Right lobe of liver (tissue), 6 donors: ENCODE data around the gene TIMM8A. TPM values are rescaled to one million over a fixed set of nuclear protein-coding genes. Genes with fewer than 3 reads are reported as not detected.

ENCODE experiments used
- ATAC-seq, 4 donors: fragments of 200-7000 bp; cut with Tn5 transposase; one replicate each; pipeline ENCODE4 v1.9.1; 2020; ENCODE audit warnings: mild to moderate bottlenecking in 4 of 4, moderate library complexity in 4 of 4
- DNase-seq, 3 donors: peaks; one replicate each; pipeline ENCODE4 v3.0.0-alpha.2; 2020
- H3K27ac ChIP-seq, 3 donors: fragments of 200-600 bp; one replicate each; pipeline ENCODE4 v1.8.0; 2022
- H3K27me3 ChIP-seq, 2 donors: fragments of 200-600 bp; one replicate each; pipeline ENCODE4 v1.8.0; 2022
- H3K36me3 ChIP-seq, 4 donors: fragments of 200-600 bp; sonication (generic) in 1 of 4; one replicate each; pipeline versions ENCODE4 v1.5.1 to v1.8.0; 2017 to 2022; ENCODE audit warnings: control low read depth in 1 of 4
- H3K4me1 ChIP-seq, 4 donors: fragments of 200-600 bp; sonication (generic) in 1 of 4; one replicate each; pipeline versions ENCODE4 v1.5.1 to v1.8.0; 2017 to 2022; ENCODE audit warnings: control low read depth in 1 of 4
- H3K4me3 ChIP-seq, 3 donors: fragments of 200-600 bp; one replicate each; pipeline ENCODE4 v1.8.0; 2022
- H3K9me3 ChIP-seq, 4 donors: fragments of 200-600 bp; sonication (generic) in 1 of 4; one replicate each; pipeline versions ENCODE4 v1.5.1 to v1.8.0; 2017 to 2022; ENCODE audit warnings: control low read depth in 1 of 4
- POLR2A ChIP-seq: fragments of 450-650 bp; IDR thresholded peaks from one replicate; pipeline ENCODE4 v1.6.1; 2017; ENCODE audit warnings: antibody characterized with exemption, mild to moderate bottlenecking
- WGBS: methylation state at CpG from one replicate; pipeline ENCODE4 v1.1.6; 2018; ENCODE audit warnings: low coverage, low lambda C conversion rate; ENCODE audit not compliant: insufficient coverage; ENCODE audit errors: missing lambda C conversion rate; 5-methylcytosine and 5-hydroxymethylcytosine counted together
- intact Hi-C, 2 donors: fragments of 100-400 bp; cut with DNase I; formaldehyde crosslinking; loops; one replicate each; pipeline versions ENCODE4 v1.11.2 to v1.14.1; 2022
- total RNA-seq, 6 experiments: library from RNA; depleted of rRNA in 2 of 6; stranded (reverse); fragments of >200 nt in 2 of 6; fragmentation: NEBNext Ultra II Directional in 3 of 6; extraction: Animal tissue kit (Norgen Biotek cat#: 25700) in 3 of 6; gene quantifications; one replicate each; pipeline versions ENCODE4 v1.1.0 to v1.2.4, GENCODE V29; 2016 to 2023
- TF ChIP-seq, protein P1 (sequence below), 4 donors: fragments of 200-600 bp in 3 of 4; fragments of 450-650 bp in 1 of 4; IDR thresholded peaks; one replicate each; pipeline versions ENCODE4 v1.5.1 to v1.8.0; 2016 to 2022; ENCODE audit warnings: antibody characterized with exemption in 4 of 4, mild to moderate bottlenecking in 2 of 4
- donor health status: DM: no; HTN: yes; CAD: no.
- donor health status: DM: no; HTN: no; CAD: no.
- donor health status: DM: no; HTN: no; CAD: no.
- donor health status: DM: no; HTN: yes; CAD: no.
- donor health status: DM: no; HTN: yes; CAD: no.

Gene TIMM8A
- total RNA-seq, 6 experiments from 2014 or later = 8.6 to 23.9 (median 15.7) TPM

DNA sequence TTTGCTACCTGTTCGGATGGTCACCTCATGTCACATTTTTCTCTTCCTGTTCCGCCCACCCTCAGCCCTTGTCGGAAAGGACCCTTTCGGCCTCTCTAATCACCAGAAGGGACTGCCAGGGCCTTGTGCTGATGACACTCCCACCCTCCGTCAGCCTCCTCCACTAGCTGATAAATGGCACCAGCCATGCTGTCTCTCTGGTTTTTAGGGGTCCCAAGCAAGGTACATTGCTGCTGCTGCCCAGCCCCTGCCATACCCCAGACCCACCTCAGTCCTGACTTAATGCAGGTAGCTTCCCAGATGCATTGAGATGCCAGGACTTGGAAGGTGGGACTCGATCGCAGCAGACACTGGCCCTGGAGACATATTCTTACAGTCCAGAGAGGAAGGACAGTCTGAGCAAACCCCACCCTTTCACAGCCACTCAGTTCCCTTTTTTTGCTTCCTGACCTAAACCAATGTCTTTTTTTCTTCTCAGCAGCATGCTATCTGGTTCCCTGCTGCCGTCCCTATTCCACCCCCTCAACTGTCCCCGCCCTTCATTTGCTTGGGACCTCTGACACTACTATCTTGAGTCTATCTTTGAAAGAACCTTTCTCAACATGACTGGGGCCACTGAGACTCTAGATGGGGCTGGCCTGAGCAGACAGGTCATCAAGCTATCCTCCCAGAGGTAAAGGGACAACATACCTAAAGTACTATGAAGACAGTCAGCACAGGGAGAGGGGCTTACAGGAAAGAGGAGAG, 37.4 kb upstream of the TIMM8A start, which contains the start of gene BTK:
Gene BTK (minus strand): TSS at position 397 of the 747 bp plus-strand sequence. CDS start 10,907 bp downstream, outside the sequence.
- Histone ChIP-seq H3K9me3 (no peaks in the 10 kb centered on the region), H3K4me1 (no peaks in the 10 kb centered on the region), H3K27me3 (no peaks in the 10 kb centered on the region), H3K4me3 (no peak within 1 kb of the TSS), H3K36me3 (no peaks in the 10 kb centered on the region), H3K27ac (no peak within 1 kb of the TSS)
- peak in 3 of 4 donors; percentile 30 to 52 (median 40) for ATAC-seq
- TF ChIP-seq POLR2A = no peak
- TF ChIP-seq, protein P1, sequence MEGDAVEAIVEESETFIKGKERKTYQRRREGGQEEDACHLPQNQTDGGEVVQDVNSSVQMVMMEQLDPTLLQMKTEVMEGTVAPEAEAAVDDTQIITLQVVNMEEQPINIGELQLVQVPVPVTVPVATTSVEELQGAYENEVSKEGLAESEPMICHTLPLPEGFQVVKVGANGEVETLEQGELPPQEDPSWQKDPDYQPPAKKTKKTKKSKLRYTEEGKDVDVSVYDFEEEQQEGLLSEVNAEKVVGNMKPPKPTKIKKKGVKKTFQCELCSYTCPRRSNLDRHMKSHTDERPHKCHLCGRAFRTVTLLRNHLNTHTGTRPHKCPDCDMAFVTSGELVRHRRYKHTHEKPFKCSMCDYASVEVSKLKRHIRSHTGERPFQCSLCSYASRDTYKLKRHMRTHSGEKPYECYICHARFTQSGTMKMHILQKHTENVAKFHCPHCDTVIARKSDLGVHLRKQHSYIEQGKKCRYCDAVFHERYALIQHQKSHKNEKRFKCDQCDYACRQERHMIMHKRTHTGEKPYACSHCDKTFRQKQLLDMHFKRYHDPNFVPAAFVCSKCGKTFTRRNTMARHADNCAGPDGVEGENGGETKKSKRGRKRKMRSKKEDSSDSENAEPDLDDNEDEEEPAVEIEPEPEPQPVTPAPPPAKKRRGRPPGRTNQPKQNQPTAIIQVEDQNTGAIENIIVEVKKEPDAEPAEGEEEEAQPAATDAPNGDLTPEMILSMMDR (IDR thresholded peaks at IDR 0.05) = no peak
- WGBS = 49% methylated on average over 8 of the region's 9 CpGs
- intact Hi-C loops = no loop called here
- DNase-seq = no peak

- no peak overlapping the region for H3K27ac ChIP-seq
- no peak for ATAC-seq
- no peaks in the 10 kb centered on the region for H3K4me1 ChIP-seq
These were observed 36.6 kb upstream of the TIMM8A start for GRCh38 chrX:101385026-101385684.

DNA sequence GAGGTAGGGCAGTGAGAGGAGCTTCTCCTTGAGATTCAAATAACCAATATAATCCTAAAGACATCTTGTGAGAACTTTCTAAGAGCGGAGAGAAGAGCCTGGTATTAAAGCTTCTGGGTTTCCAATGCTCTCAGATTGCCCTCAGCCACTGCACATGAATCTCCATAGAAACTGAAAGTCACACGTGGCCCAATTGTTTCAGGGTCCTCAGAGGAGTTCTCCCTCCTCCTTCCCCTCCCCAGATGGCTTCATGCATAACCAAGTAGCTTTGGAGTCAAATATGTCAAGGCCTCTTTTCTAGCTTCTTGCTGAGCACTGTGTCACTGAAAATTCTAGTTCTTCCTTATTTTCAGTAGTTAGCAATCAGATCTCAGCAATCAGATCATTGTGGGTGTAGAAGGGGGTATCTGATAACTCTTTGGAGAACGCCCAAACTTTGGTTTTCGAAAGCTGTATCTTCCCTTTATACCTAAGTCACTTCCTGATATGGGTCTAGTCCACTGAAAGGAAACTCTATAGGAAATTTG, 35.2 kb upstream of the TIMM8A start:
- ATAC-seq = no peak
- Histone ChIP-seq H3K36me3 (no peaks in the 10 kb centered on the region), H3K9me3 (no peaks in the 10 kb centered on the region), H3K27me3 (peaks cover 0 to 7% of the 10 kb centered on the region in 2 donors), H3K4me1 (no peaks in the 10 kb centered on the region), H3K4me3 (no peak overlapping the region), H3K27ac (no peak overlapping the region)
- DNase-seq = no peak
- intact Hi-C loops = no loop called here
- 48% methylated on average over 4 of the region's 4 CpGs for WGBS
- TF ChIP-seq POLR2A = no peak

More at GRCh38 chrX:101385026-101385684, 36.6 kb upstream of the TIMM8A start:
- Histone ChIP-seq H3K4me3 (no peak overlapping the region), H3K9me3 (no peaks in the 10 kb centered on the region), H3K36me3 (no peaks in the 10 kb centered on the region), H3K27me3 (peaks cover 0 to under 1% of the 10 kb centered on the region in 2 donors)
- intact Hi-C loops = no loop called here
- DNase-seq = no peak
- no peak for TF ChIP-seq POLR2A
- TF ChIP-seq, protein P1 (IDR thresholded peaks at IDR 0.05) = no peak
- WGBS = 58% methylated on average over 4 of the region's 7 CpGs

DNA sequence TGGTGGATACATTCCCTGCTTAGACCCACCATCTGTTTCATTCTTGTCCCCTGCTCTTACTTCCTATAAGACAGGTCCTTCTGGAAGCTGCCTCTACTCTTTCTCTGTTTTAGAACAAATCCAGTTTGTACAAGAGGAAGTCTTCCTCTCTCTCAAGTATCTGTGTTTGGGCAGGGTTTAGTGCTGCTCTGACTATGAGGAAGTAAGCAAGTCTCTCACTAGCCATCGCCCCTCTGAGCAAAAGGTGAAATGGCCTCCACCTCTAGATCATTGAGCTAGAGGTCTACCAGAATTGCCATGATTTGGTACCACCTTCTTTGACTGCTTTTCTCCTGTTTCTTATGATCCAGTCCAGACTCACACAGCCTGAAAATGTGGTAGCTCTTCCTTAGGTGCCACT, 29.0 kb upstream of the TIMM8A start:
- DNase-seq (no peak), ATAC-seq (no peak)
- Histone ChIP-seq H3K4me1 (no peaks in the 10 kb centered on the region), H3K27me3 (peaks cover 4 to 7% of the 10 kb centered on the region in 2 donors), H3K36me3 (no peaks in the 10 kb centered on the region), H3K9me3 (no peaks in the 10 kb centered on the region), H3K4me3 (no peak overlapping the region), H3K27ac (no peak overlapping the region)
- TF ChIP-seq, protein P1 (IDR thresholded peaks at IDR 0.05) = no peak
- no peak for TF ChIP-seq POLR2A
- WGBS = 17% methylated on average over 1 of the region's 1 CpG
- intact Hi-C loops = no loop called here
